Testis (tissue), 3 donors: ENCODE measurements around the gene HDAC2. TPM values are rescaled to one million over a fixed set of nuclear protein-coding genes. Genes with fewer than 3 reads are reported as not detected.

ENCODE experiments used
- DNase-seq: peaks from one replicate; pipeline ENCODE4 v3.0.0-alpha.2; 2019
- H3K27ac ChIP-seq, 2 donors: fragments of 200-600 bp; sonication (generic); one replicate each; pipeline ENCODE4 v1.5.1; 2019
- H3K27me3 ChIP-seq: fragments of 200-600 bp; sonication (generic); one replicate; pipeline ENCODE4 v1.5.1; 2019
- H3K36me3 ChIP-seq: fragments of 200-600 bp; sonication (generic); one replicate; pipeline ENCODE4 v1.5.1; 2017; ENCODE audit warnings: low read depth; ENCODE audit errors: missing control alignments
- H3K4me1 ChIP-seq: fragments of 200-600 bp; sonication (generic); one replicate; pipeline ENCODE4 v1.5.1; 2019
- H3K4me3 ChIP-seq, 2 donors: fragments of 200-600 bp; sonication (generic); one replicate each; pipeline ENCODE4 v1.5.1; 2017 to 2019
- H3K9me3 ChIP-seq: fragments of 200-600 bp; sonication (generic); one replicate; pipeline ENCODE4 v1.5.1; 2017
- CTCF ChIP-seq, 3 experiments: fragments of 450-650 bp in 2 of 3; fragments of 200-600 bp in 1 of 3; sonication (generic) in 1 of 3; IDR thresholded peaks; one replicate each; pipeline ENCODE4 v1.5.1; 2016 to 2019; ENCODE audit warnings: antibody characterized with exemption in 3 of 3, mild to moderate bottlenecking in 2 of 3, moderate library complexity in 1 of 3
- POLR2A ChIP-seq: fragments of 450-650 bp; IDR thresholded peaks from one replicate; pipeline ENCODE4 v1.6.1; 2017; ENCODE audit warnings: antibody characterized with exemption, mild to moderate bottlenecking, moderate library complexity
- WGBS, 2 donors: methylation state at CpG; one replicate each; pipeline ENCODE4 v1.1.5; 2018; 5-methylcytosine and 5-hydroxymethylcytosine counted together
- intact Hi-C: fragments of 100-400 bp; cut with DNase I; formaldehyde crosslinking; loops from one replicate; pipeline ENCODE4 v1.15.1; 2023; ENCODE audit warnings: low total_unique reads
- polyA plus RNA-seq: library from polyadenylated mRNA; stranded (reverse); fragments of 350-450 nt; fragmentation: Illumina TruSeq; extraction: RNeasy Lipid Tissue Mini Kit (QIAGEN cat#74804); gene quantifications from one replicate; pipeline ENCODE4 v1.2.3, GENCODE V29; 2014; ENCODE audit warnings: low read depth, low replicate concordance; ENCODE audit not compliant: insufficient read depth
- total RNA-seq, 2 donors: library from RNA; depleted of rRNA; stranded (reverse); fragments of >200 nt; gene quantifications; one replicate each; pipeline ENCODE4 v1.2.3, GENCODE V29; 2016

Gene HDAC2
- total and polyA plus RNA-seq, 3 donors from 2014 or later, result 99.3 to 146 (median 119) TPM

- H3K36me3 ChIP-seq, result no peaks in the 10 kb centered on the region
Observed at GRCh38 chr6:113953346-113953745, 17.6 kb downstream of the HDAC2 start.

GRCh38 chr6:113949499-113949898 is 21.4 kb downstream of the HDAC2 start:
- intact Hi-C loops, result no loop called here
- 90 to 92% methylated on average over 8 of the region's 8 CpGs for WGBS, 2 donors
- H3K27ac ChIP-seq, result no peak overlapping the region
- no peaks in the 10 kb centered on the region for H3K27me3 ChIP-seq
- no peaks in the 10 kb centered on the region for H3K9me3 ChIP-seq
- no peaks in the 10 kb centered on the region for H3K36me3 ChIP-seq
- peaks cover 5% of the 10 kb centered on the region for H3K4me1 ChIP-seq
- TF ChIP-seq POLR2A (no peak), CTCF (IDR thresholded peaks at IDR 0.05) (no peak)
- DNase-seq, result no peak
- H3K4me3 ChIP-seq, result no peak overlapping the region

More at GRCh38 chr6:113953346-113953745, 17.6 kb downstream of the HDAC2 start:
- H3K27me3 ChIP-seq, result no peaks in the 10 kb centered on the region
- TF ChIP-seq CTCF (IDR thresholded peaks at IDR 0.05), result no peak
- TF ChIP-seq POLR2A, result no peak
- H3K4me1 ChIP-seq, result peaks cover 4% of the 10 kb centered on the region
- no peak for DNase-seq
- intact Hi-C loops, result no loop called here
- no peak overlapping the region for H3K27ac ChIP-seq
- H3K9me3 ChIP-seq, result no peaks in the 10 kb centered on the region
- no peak overlapping the region for H3K4me3 ChIP-seq

GRCh38 chr6:113944701-113945100 is 26.2 kb downstream of the HDAC2 start:
- no peaks in the 10 kb centered on the region for H3K36me3 ChIP-seq
- no peak for TF ChIP-seq CTCF (IDR thresholded peaks at IDR 0.05)
- H3K9me3 ChIP-seq, result no peaks in the 10 kb centered on the region
- no peaks in the 10 kb centered on the region for H3K27me3 ChIP-seq
- DNase-seq, result no peak
- no peak overlapping the region for H3K4me3 ChIP-seq
- intact Hi-C loops, result no loop called here
- 91 to 97% methylated on average over 2 of the region's 2 CpGs for WGBS, 2 donors
- H3K27ac ChIP-seq, result no peak overlapping the region
- peaks cover 4% of the 10 kb centered on the region for H3K4me1 ChIP-seq

DNA sequence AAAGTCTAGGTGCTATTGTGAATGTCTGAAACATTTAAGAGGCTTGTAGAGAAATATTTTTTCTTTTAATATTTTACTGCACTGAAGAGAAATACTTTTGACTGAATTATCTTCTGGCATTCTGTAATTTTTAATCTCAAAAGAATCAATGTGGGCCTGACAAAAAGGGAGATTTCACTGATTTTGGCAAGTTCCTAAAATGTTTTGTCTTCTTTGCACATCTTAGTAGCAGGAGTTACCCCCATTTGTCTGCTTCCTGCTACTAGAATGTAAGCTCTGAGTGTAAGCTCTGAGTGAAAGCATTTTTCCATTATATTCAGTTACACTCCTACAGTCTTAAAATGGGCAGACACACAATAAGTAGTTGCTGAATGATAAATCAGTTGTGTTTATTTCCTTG is 31.1 kb downstream of the HDAC2 start:
- Histone ChIP-seq H3K4me3 (no peak overlapping the region), H3K27me3 (no peaks in the 10 kb centered on the region), H3K27ac (no peak overlapping the region), H3K4me1 (no peaks in the 10 kb centered on the region), H3K9me3 (no peaks in the 10 kb centered on the region), H3K36me3 (no peaks in the 10 kb centered on the region)
- TF ChIP-seq POLR2A, result no peak
- TF ChIP-seq CTCF (IDR thresholded peaks at IDR 0.05), result no peak
- DNase-seq, result no peak
- intact Hi-C loops, result no loop called here

GRCh38 chr6:113936093-113936934 is 34.6 kb downstream of the HDAC2 start:
- Histone ChIP-seq H3K27ac (no peak overlapping the region), H3K36me3 (no peaks in the 10 kb centered on the region), H3K9me3 (no peaks in the 10 kb centered on the region), H3K4me3 (no peak overlapping the region), H3K4me1 (no peaks in the 10 kb centered on the region), H3K27me3 (no peaks in the 10 kb centered on the region)
- intact Hi-C loops, result no loop called here
- no peak for DNase-seq
- TF ChIP-seq POLR2A (no peak), CTCF (IDR thresholded peaks at IDR 0.05) (peak; percentile 61 to 77 (median 63))
- WGBS, 2 donors, result 83 to 84% methylated on average over 6 of the region's 6 CpGs
